ENCODE results near the gene CEACAM5.
A peak's percentile ranks its signal among the peaks of the same experiment; 100 is the strongest.

The CEACAM5 gene

DNA sequence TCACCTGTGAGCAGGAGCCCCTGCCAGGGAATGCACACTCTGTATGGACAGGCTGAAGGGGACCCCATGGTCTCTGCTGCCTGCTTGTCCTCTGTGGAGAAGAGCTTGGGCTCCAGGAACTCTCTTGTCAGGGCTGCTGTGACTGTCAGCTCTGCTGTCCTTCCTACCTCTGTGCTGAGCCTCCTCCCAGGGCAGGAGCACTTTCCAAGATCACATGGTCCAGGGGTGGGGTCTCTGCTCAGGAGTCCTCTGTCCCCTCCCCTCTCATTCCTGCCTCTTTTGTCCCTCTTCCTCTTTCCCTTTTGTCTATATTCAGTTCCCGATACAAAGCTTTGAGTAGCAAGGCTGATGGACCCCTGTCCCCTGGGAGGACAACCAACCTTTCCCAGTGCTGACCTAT lies 20.3 kb upstream of the CEACAM5 start, which contains the start of gene CEACAM7:
TSS of gene CEACAM7 (minus strand) at position 173 of the 400 bp plus-strand sequence. CDS start at position 68, 105 bp downstream.
- TF ChIP-seq, protein P1, sequence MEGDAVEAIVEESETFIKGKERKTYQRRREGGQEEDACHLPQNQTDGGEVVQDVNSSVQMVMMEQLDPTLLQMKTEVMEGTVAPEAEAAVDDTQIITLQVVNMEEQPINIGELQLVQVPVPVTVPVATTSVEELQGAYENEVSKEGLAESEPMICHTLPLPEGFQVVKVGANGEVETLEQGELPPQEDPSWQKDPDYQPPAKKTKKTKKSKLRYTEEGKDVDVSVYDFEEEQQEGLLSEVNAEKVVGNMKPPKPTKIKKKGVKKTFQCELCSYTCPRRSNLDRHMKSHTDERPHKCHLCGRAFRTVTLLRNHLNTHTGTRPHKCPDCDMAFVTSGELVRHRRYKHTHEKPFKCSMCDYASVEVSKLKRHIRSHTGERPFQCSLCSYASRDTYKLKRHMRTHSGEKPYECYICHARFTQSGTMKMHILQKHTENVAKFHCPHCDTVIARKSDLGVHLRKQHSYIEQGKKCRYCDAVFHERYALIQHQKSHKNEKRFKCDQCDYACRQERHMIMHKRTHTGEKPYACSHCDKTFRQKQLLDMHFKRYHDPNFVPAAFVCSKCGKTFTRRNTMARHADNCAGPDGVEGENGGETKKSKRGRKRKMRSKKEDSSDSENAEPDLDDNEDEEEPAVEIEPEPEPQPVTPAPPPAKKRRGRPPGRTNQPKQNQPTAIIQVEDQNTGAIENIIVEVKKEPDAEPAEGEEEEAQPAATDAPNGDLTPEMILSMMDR (IDR thresholded peaks at IDR 0.05; ENCODE audit: low read depth, low read length) = no peak
- no peak for DNase-seq (ENCODE audit: low read depth, low spot score)
- H3K4me3 ChIP-seq (ENCODE audit: low read depth, low read length) = no peak within 1 kb of the TSS
- in situ Hi-C loops (cut with HindIII; ENCODE audit: low sequenced_read_pairs) = no loop called here

DNA sequence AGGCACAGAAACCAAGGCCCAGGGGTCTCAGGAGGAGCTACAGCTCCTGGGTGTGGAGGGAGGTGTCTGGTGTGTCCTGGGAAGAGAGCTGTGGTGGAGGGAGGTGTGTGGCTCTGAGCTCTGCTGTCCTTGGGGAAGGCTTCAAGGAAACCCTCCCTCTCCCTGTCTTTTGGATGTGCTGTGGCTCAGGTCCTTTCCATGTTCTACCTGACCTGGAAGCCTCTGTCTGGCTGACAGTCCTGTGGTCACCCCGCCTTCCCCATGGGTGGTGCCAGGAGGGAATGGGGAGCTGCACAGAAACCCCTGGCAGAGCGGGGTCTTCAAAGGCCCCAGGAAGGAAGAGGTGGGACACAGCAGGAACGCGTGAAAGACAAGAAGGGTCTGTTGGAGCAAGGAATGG lies 19.7 kb upstream of the CEACAM5 start:
- TF ChIP-seq, protein P1 (IDR thresholded peaks at IDR 0.05; ENCODE audit: low read depth, low read length) = no peak
- no peak for DNase-seq (ENCODE audit: low read depth, low spot score)
- no peak overlapping the region for H3K4me3 ChIP-seq (ENCODE audit: low read depth, low read length)
- in situ Hi-C loops (cut with HindIII; ENCODE audit: low sequenced_read_pairs) = no loop called here

DNA sequence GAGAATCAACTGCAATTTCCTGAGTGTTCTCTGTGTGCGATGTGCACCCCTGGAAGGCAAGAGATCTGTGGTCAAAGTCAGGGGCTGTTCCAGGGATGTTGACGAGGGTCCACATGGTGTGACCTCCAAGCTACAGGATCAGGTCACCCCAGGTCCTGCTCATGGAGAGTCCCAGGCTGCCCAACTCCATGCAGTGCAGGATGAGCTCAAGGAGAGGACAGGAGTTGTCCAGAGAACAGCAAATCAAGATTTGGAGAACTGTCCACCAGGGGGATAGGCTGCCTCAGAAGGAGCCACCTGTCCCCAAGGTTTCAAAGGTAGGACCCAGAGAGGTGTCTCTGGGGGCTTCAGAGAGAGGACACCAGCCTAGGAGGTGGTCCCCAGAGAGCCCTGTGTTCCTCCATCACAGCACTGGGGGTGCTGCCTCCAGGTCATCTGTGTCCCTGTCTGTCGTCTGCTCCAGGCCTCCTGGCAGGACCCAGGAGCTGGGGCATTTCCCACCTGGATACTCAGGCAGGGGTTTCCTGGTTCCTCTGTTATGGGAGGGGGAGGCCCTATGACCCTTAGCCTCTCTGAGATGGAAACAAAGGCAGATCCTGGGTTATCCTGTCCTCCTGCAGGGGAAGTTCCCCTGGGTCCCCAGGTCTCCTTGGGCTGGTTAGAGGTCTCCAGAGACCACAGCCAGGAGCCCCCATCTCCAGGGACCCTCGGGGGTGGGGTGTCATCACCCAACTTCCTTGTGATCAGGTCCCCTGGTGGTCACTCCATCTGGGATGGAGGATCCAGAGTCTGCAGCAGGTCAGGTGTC lies 18.2 kb upstream of the CEACAM5 start:
- H3K4me3 ChIP-seq (ENCODE audit: low read depth, low read length) = no peak overlapping the region
- TF ChIP-seq, protein P1 (IDR thresholded peaks at IDR 0.05; ENCODE audit: low read depth, low read length) = no peak
- no peak for DNase-seq (ENCODE audit: low read depth, low spot score)
- in situ Hi-C loops (cut with HindIII; ENCODE audit: low sequenced_read_pairs) = no loop called here

DNA sequence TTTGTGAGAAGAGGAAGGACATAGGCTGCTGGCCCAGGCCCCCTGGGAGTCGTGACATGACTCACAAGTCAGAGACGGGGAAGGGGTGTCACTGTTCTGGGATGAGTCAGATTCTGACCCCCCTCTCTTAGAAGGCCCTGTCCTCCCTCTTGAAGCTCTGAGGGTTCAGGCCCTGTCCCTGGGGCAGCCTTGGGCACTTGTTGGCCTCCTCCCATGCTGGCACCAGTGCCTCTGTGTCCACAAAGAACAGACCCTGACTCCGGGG lies 17.7 kb upstream of the CEACAM5 start:
- DNase-seq (ENCODE audit: low read depth, low spot score) = no peak
- TF ChIP-seq, protein P1 (IDR thresholded peaks at IDR 0.05; ENCODE audit: low read depth, low read length) = no peak
- in situ Hi-C loops (cut with HindIII; ENCODE audit: low sequenced_read_pairs) = no loop called here
- H3K4me3 ChIP-seq (ENCODE audit: low read depth, low read length) = no peak overlapping the region

DNA sequence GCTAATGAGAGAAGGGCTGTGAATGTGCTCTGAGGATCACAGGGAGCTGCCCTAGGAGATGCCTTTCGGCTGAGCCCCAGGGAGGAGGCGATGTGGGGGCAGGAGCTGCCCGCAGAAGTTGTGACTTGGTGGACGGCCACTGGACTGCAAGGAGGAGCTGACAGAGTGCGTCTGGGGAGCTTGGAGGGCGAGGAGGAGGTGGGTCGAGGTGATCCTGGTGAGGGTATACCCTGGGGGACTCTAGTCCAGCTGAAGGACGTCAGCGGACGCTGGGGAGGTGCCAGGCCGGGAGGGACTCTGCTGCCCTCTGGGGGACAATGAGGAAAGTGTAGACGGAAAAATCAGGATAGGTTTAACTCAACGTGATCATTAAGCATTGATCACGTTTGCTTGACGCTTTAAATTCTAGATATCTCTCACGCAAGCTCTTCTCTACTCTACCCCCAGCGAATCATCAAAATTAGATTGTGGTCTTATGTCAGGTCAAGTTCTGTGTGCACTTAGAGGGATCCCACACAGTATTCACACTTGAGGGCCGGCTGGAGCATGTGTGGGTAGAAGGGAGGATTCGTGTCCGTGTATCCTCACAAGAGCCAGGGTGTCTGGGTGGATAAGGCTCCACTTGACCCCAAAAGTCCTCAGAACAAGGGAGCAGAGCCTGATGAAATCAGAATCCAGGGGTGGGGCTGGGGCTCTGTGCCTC lies 17.0 kb upstream of the CEACAM5 start:
- no peak overlapping the region for H3K4me3 ChIP-seq (ENCODE audit: low read depth, low read length)
- TF ChIP-seq, protein P1 (IDR thresholded peaks at IDR 0.05; ENCODE audit: low read depth, low read length) = peak; percentile 42
- in situ Hi-C loops (cut with HindIII; ENCODE audit: low sequenced_read_pairs) = no loop called here
- DNase-seq (ENCODE audit: low read depth, low spot score) = no peak

DNA sequence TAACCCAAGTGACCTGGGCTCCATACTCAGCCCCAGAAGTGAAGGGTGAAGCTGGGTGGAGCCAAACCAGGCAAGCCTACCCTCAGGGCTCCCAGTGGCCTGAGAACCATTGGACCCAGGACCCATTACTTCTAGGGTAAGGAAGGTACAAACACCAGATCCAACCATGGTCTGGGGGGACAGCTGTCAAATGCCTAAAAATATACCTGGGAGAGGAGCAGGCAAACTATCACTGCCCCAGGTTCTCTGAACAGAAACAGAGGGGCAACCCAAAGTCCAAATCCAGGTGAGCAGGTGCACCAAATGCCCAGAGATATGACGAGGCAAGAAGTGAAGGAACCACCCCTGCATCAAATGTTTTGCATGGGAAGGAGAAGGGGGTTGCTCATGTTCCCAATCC lies 14.2 kb upstream of the CEACAM5 start:
- H3K4me3 ChIP-seq (ENCODE audit: low read depth, low read length) = no peak overlapping the region
- TF ChIP-seq, protein P1 (IDR thresholded peaks at IDR 0.05; ENCODE audit: low read depth, low read length) = no peak
- in situ Hi-C loops (cut with HindIII; ENCODE audit: low sequenced_read_pairs) = no loop called here

More for the DNA sequence above, 14.2 kb upstream of the CEACAM5 start:
- no peak for DNase-seq (ENCODE audit: low read depth, low spot score)

Data from astrocyte of the spinal cord (primary cell).